ENCODE measurements around the gene HERPUD1. TPM values are rescaled to one million over a fixed set of nuclear protein-coding genes. Genes with fewer than 3 reads are reported as not detected.
"Not testable (repeated sequence)": the region's sequence is repeated elsewhere in the genome, so short reads cannot be mapped to it uniquely, and the experiment has no call there.

The HERPUD1 gene
- total and polyA plus RNA-seq, 5 donors from 2014 or later, result 133 to 454 (median 146) TPM

- H3K9me3 ChIP-seq (ENCODE audit: control insufficient read depth in 2 of 2, low read length in 2 of 2), result no peaks in the 10 kb centered on the region
- H3K36me3 ChIP-seq (ENCODE audit: control insufficient read depth, insufficient read depth, low read length), result peaks cover 7% of the 10 kb centered on the region
- H3K36me3 Mint-ChIP-seq, result peaks cover 34% of the 10 kb centered on the region
- no peaks in the 10 kb centered on the region for H3K27me3 Mint-ChIP-seq
- H3K4me1 Mint-ChIP-seq, result peaks cover 12 to 79% (median 60%) of the 10 kb centered on the region in 4 donors
- peaks cover 91% of the 10 kb centered on the region for H3K4me1 ChIP-seq (ENCODE audit: control insufficient read depth, insufficient read depth, low read length, poor library complexity, severe bottlenecking)
- peak overlapping the region; percentile 96 to 100 (median 98) for H3K27ac Mint-ChIP-seq
- H3K4me3 ChIP-seq (ENCODE audit: low read depth, low read length), result peak overlapping the region; percentile 100
- H3K27me3 ChIP-seq (ENCODE audit: control insufficient read depth, insufficient read depth, low read length), result no peaks in the 10 kb centered on the region
- no peaks in the 10 kb centered on the region for H3K9me3 Mint-ChIP-seq
- peak in 1 of 3 donors; percentile 54 for DNase-seq
- peak overlapping the region; percentile 99 to 100 (median 100) for H3K4me3 Mint-ChIP-seq
- no peak for ATAC-seq (ENCODE audit: low read depth in 2 of 2)
- peak overlapping the region; percentile 88 for H3K27ac ChIP-seq (ENCODE audit: insufficient read depth, low read length, poor library complexity, severe bottlenecking)
Observed at GRCh38 chr16:56990407-56991286, 58.7 kb downstream of the HERPUD1 start.

DNA sequence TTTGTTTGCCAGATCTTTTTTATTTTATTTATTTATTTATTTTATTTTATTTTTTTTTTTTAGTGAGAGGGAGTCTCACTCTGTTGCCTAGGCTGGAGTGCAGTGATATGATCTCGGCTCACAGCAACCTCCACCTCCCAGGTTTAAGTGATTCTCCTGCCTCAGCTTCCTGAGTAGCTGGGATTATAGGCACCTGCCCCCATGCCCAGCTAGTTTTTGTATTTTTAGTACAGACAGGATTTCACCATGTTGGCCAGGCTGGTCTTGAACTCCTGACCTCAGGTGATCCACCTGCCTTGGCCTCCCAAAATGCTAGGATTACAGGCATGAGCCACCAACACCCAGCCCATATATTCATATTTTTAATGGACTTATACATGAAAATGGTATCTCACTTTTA, 60.5 kb downstream of the HERPUD1 start:
- peak overlapping the region; percentile 88 for H3K27ac ChIP-seq (ENCODE audit: insufficient read depth, low read length, poor library complexity, severe bottlenecking)
- not testable (repeated sequence) for H3K9me3 ChIP-seq (ENCODE audit: control insufficient read depth in 2 of 2, low read length in 2 of 2); ATAC-seq (ENCODE audit: low read depth in 2 of 2); H3K9me3 Mint-ChIP-seq; DNase-seq; H3K27me3 ChIP-seq (ENCODE audit: control insufficient read depth, insufficient read depth, low read length); H3K27me3 Mint-ChIP-seq
- H3K4me1 ChIP-seq (ENCODE audit: control insufficient read depth, insufficient read depth, low read length, poor library complexity, severe bottlenecking), result peaks cover 93% of the 10 kb centered on the region
- peaks cover 42% of the 10 kb centered on the region for H3K36me3 Mint-ChIP-seq
- H3K36me3 ChIP-seq (ENCODE audit: control insufficient read depth, insufficient read depth, low read length), result peaks cover 15% of the 10 kb centered on the region
- H3K27ac Mint-ChIP-seq, result peak overlapping the region; percentile 43 to 98 (median 96)
- H3K4me1 Mint-ChIP-seq, result peaks cover 12 to 78% (median 64%) of the 10 kb centered on the region in 4 donors
- H3K4me3 ChIP-seq (ENCODE audit: low read depth, low read length), result peak overlapping the region; percentile 100
- H3K4me3 Mint-ChIP-seq, result peak overlapping the region; percentile 99 to 100 (median 100)

DNA sequence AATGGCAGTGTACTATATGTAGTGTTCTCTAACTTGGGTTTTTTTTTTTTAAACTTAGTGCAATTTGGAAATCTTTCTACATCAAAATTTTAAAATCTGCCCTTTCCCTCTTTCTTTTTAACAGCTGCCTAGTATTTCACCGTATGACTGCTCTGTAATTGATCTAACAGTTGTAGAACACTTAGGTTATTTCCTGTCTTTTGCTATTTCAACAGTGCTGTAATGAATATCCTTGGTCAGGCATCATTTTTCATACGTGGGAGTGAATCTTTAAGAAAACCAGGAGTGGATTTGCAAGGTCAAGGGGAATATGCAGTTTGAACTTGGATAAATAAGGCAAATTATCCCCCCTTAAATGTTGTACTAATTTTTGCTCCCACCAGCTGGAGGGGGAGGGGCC, 61.3 kb downstream of the HERPUD1 start:
- Mint-ChIP-seq H3K4me3 (peak overlapping the region; percentile 75 to 99 (median 81)), H3K9me3 (no peaks in the 10 kb centered on the region), H3K27me3 (no peaks in the 10 kb centered on the region), H3K27ac (peak overlapping the region; percentile 91 to 98 (median 93)), H3K36me3 (peaks cover 39% of the 10 kb centered on the region), H3K4me1 (peaks cover 13 to 78% (median 63%) of the 10 kb centered on the region in 4 donors)
- no peak for ATAC-seq (ENCODE audit: low read depth in 2 of 2)
- Histone ChIP-seq H3K27me3 (ENCODE audit: control insufficient read depth, insufficient read depth, low read length) (no peaks in the 10 kb centered on the region), H3K4me1 (ENCODE audit: control insufficient read depth, insufficient read depth, low read length, poor library complexity, severe bottlenecking) (peaks cover 93% of the 10 kb centered on the region), H3K36me3 (ENCODE audit: control insufficient read depth, insufficient read depth, low read length) (peaks cover 20% of the 10 kb centered on the region), H3K4me3 (ENCODE audit: low read depth, low read length) (peak overlapping the region; percentile 100), H3K27ac (ENCODE audit: insufficient read depth, low read length, poor library complexity, severe bottlenecking) (peak overlapping the region; percentile 88), H3K9me3 (ENCODE audit: control insufficient read depth in 2 of 2, low read length in 2 of 2) (no peaks in the 10 kb centered on the region)
- DNase-seq, result no peak

DNA sequence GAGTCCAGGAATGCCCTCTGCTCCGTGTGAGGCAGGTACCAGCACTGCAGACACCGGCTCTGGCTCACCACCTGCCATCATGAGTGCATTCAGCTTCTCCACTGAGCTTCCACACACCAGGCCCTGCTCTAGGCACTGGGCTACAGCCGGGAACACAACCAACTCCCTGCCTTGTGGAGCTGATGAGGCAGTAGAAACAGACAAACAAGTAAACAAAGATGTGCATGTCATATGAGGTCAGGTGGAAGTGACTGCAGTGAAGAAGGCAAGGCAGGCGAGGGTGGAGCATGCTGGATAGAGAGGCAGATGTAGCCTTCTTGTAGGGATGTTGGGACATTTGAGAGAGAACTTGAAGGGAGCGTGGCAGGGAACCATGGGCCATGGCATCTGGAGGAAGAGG, 62.4 kb downstream of the HERPUD1 start:
- DNase-seq, result no peak
- Mint-ChIP-seq H3K27ac (peak overlapping the region; percentile 91 to 98 (median 93)), H3K27me3 (no peaks in the 10 kb centered on the region), H3K4me1 (peaks cover 24 to 82% (median 68%) of the 10 kb centered on the region in 4 donors), H3K9me3 (no peaks in the 10 kb centered on the region), H3K4me3 (peak overlapping the region; percentile 75 to 99 (median 81)), H3K36me3 (peaks cover 39% of the 10 kb centered on the region)
- Histone ChIP-seq H3K36me3 (ENCODE audit: control insufficient read depth, insufficient read depth, low read length) (peaks cover 20% of the 10 kb centered on the region), H3K9me3 (ENCODE audit: control insufficient read depth in 2 of 2, low read length in 2 of 2) (no peaks in the 10 kb centered on the region), H3K27me3 (ENCODE audit: control insufficient read depth, insufficient read depth, low read length) (no peaks in the 10 kb centered on the region), H3K4me1 (ENCODE audit: control insufficient read depth, insufficient read depth, low read length, poor library complexity, severe bottlenecking) (peaks cover 93% of the 10 kb centered on the region), H3K27ac (ENCODE audit: insufficient read depth, low read length, poor library complexity, severe bottlenecking) (peak overlapping the region; percentile 88), H3K4me3 (ENCODE audit: low read depth, low read length) (peak overlapping the region; percentile 100)
- ATAC-seq (ENCODE audit: low read depth in 2 of 2), result no peak

Other genes with a start within 250 kb of the HERPUD1 start
- gene MT1X, start 249.7 kb upstream of the HERPUD1 start, total RNA-seq, result 20.2 TPM
- gene MT1X, start 249.7 kb upstream of the HERPUD1 start, polyA plus RNA-seq, result 100 to 1,000 TPM; 125 to 231 (median 159) TPM
- gene NUP93, start 202.0 kb upstream of the HERPUD1 start, total RNA-seq, result 66.8 TPM
- gene NUP93, start 202.0 kb upstream of the HERPUD1 start, polyA plus RNA-seq, result 10 to 100 TPM; 55.0 to 92.7 (median 79.4) TPM
- not detected for gene SLC12A3, start 66.9 kb upstream of the HERPUD1 start, total RNA-seq
- not detected for gene SLC12A3, start 66.9 kb upstream of the HERPUD1 start, polyA plus RNA-seq
- gene CETP, start 29.8 kb downstream of the HERPUD1 start, total RNA-seq, result not detected
- gene CETP, start 29.8 kb downstream of the HERPUD1 start, polyA plus RNA-seq, result under 1 TPM in 1 of 4 donors, not detected in 3; 0.27 TPM
- 842 TPM for gene NLRC5, start 57.4 kb downstream of the HERPUD1 start, total RNA-seq
- gene NLRC5, start 57.4 kb downstream of the HERPUD1 start, polyA plus RNA-seq, result 100 to 1,000 TPM in 1 of 4 donors, 10 to 100 TPM in 3; 75.3 to 112 (median 97.2) TPM
- 15.3 TPM for gene CPNE2, start 160.4 kb downstream of the HERPUD1 start, total RNA-seq
- 10 to 100 TPM; 31.7 to 54.7 (median 47.3) TPM for gene CPNE2, start 160.4 kb downstream of the HERPUD1 start, polyA plus RNA-seq